ENCODE data around the gene NOVA1.

GRCh38 chr14:26577711-26578110 lies 20.1 kb downstream of the NOVA1 start:
- TF ChIP-seq CTCF (IDR thresholded peaks at IDR 0.05) (no peak), POLR2A (IDR thresholded peaks at IDR 0.05) (no peak)

All from esophagus squamous epithelium (tissue), 4 donors.